Measurements from ENCODE around the gene PCBP4.
A peak's percentile ranks its signal among the peaks of the same experiment; 100 is the strongest.

PCBP4 gene

DNA sequence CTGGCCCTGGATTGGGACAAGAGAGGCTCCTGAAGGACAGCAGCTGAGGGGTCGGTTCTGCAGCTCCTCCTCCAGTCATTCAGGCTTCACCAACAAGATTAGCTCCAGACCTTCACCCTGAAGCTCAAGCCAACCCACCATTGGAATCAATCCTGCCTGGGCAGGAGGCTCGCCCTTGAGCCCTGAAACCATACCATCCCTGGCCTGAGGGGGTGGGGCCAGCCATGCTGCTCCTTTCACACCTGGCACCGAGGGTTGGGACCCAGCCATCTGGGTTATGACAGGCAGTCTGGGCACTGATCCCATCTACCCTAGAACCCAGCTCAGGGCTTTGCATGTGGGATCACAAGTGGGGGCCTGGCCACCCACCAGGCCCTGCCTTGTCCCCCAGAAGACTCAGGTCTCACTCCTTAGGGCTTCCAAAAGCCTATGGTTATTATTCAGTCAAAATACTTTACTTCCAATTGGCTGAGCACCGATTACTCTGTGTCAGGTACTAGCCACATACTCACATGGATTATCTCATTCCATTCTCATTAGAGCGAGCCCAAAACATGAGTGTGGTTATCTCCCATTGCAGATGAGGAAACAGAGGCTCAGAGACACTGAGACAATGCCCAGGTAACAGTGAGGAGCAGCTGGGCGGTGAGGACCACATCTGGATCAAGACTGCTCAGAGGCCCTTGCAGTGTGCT lies 3.5 kb upstream of the PCBP4 start:
- no peak for DNase-seq

DNA sequence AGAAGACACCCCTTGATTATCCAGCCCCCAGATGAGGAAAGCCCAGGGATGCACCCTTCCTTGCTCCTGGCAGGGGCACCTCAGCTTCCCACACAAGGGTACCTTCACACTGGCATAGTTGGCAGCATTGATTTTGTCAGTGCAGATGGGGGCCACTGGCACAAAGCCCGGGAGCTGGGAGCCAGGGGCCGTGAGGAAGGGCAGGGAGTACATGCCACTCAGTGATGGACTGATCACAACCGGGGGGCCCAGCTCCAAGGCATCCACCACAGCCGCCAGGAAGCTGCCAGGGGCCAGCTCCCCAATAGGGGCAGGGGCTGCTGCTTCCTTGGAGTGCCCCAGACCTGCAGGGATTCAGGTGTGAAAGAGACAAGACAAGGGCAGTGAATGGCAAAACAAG lies 2.6 kb upstream of the PCBP4 start:
- DNase-seq = no peak

DNA sequence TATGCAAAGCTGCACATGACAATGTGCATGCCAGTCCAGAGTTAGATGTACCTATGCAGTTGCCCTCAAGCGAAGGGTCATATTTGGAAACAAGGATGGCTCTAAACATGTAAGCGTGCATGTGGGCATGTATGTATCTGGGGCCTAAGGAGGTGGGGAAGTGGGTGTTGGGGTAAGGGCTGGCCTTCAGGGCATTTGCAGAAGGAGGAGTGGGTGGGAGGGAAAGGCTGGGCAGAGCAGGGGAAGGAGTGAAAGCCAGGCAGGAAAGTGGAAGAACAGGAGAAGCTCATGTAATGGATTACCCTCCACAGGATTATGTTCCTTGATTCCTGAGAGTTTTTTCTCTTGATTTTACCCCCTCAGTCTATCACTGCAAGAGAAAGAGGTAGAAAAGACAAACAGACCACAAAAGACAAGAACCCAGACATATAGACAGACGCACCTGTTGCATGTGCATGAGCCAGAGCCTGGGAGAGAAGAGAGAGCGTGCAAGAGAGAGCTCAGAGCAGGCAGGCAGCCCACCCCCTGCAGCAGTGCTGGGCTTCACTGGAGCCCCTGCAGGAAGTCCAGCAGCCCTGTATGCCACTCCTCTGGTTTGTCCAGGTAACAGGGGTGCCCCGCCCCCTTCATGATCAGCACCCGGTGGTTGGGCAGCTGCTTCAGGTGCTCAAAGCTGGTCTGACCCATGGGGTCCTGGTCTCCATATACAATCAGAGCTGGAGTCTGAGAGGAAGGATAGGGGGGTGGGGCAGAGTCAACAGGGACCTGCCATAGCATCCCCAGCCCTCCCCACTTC lies 1.8 kb upstream of the PCBP4 start:
- no peak for DNase-seq

- no peak for DNase-seq
These were observed 1.0 kb upstream of the PCBP4 start for GRCh38 chr3:51968170-51968775.

- DNase-seq = peak; percentile 22
These were observed 301 bp downstream of the PCBP4 start for GRCh38 chr3:51966922-51967383.

DNA sequence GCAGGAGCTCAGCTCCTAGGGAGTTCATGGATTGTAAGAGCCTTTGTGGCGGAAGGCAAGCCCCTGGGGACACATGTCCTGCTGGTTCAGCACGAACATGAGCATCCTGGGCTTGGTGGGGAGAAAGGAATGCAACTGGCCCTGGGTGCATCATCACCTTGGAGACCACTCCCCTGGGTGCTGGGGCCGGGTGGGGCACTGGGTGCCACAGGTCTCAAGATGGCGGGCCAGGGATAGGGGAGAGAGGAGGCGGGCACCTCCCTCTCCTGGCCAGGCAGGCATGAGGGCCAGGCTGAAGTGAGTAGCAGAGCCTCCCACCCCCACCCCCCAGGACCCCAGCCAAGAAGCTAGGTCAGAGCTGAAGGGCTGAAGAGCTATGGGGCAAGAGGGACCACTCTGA lies 768 bp downstream of the PCBP4 start:
- no peak for DNase-seq

DNA sequence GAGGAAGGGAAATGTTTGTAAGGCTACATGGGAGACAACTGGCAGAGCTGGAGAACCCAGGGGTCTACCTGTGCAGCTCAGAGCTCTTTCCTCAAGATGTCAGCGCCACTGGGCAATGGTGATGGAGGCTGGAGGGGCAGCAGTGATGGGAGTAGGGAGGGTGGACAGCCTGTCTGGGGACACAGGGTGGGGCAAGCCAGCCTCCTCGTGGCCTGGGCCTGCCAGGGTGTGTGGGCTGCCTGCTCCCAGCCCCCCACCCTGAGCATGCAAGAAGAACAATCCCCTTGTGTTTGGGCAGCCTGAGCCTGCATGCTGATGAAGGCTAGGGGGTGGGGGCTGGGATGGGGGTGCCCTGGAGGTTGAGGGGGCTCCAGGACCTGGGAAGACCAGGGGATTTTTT lies 1.2 kb downstream of the PCBP4 start:
- DNase-seq = no peak

GRCh38 chr3:51964521-51964920 lies 2.7 kb downstream of the PCBP4 start:
- no peak for DNase-seq

- DNase-seq = no peak
These were observed 3.3 kb downstream of the PCBP4 start for GRCh38 chr3:51963951-51964451.

DNA sequence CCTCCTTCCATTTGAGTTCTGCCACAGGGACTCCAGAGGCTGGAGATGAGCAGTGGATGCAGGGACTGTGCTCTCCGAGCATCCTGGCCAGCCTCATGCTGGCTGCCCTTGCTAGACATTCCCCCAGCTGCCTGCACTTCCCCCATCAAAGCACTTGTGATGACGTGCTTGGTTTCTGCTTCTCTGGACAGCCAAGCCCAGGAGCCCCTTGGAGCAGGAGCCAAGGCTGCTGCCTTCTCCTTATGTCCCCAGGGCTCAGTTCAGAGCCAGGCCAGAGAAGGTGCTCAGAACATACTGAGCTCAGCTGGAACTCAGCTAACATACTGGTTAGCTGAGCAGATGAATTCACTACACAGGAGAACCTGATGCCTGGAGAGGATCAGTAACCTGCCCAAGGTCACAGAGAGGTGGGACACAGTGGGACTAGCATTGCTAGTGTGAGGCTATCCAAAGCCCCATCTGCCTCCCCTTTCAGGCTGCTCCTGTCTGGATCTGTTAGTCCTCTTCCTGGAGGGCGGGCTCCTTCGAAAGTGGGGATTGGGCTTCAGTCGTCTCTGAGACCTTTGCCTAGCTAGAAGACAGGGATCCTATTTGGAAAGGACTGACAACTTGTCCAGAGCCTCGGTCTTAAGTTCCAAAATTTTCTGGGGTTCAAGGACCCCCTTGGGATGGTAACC lies 4.3 kb downstream of the PCBP4 start:
- DNase-seq = no peak

DNA sequence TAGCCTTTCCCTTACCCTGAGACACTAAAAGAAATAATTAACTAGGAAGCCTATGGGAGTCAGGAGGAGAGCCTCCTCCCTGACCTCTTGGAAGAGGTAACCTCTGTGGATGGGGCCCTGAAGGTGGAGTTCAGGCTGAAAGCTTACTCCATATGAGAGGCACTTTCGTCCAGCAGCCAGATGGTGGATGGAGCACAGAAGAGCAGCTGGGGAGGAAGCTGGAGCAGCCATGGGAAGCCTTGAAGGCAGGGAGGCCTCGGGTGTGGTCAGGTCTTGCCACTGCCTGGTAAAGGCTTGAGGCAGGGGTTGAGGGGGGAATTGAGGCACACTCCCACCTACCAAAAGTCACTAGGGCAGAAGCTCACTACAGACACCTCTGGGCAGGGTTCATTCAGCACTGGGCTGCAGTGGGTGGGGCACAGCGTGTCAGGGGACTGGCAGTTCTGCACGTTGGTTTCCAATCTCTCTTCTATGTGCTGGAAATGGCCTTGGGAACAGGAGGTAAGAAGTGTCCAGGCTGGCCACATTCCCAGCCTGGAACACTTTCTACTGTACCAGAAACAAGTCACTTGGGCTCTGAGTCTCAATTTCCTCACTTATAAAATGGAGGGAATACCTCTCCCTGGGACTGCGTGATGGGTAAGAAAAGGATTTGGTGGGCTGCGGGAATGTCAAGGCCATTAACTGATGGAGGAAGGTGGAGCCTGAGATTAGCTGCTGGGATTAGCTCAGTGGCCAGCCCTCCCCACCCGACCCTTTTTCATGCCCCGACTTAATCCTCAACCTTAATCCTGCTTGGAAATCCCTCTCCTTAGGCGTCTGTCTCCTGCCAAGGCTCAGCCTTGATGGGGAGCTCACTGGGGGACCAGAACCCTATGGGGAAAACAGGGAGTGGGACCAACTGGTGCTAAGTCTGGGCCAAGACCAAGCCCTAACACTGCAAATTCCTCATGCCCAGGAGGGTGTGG lies 5.4 kb downstream of the PCBP4 start:
- no peak for DNase-seq

DNA sequence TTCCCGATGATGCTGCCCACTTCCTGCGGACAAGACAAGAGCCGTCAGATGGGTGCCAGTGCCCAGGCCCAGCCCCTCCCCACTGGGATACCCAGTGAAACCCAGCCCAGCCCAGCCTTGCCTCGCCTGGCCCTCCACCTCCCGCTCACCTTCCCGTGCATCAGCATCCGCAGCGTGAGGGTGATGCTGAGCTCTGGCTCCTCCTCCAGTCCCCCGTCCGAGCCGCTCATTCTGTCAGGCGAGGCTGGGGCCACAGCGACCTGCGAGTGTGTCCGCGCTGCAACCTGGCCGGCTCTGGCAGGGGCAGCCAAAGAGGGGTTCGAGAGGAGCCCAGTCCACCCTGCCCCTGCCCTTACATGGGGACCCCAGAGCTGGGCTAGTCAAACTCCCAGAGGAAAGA lies 6.2 kb downstream of the PCBP4 start:
- DNase-seq = no peak

- no peak for DNase-seq
These were observed 6.9 kb downstream of the PCBP4 start for GRCh38 chr3:51960386-51960785.

GRCh38 chr3:51959651-51960050 lies 7.6 kb downstream of the PCBP4 start:
- no peak for DNase-seq

DNA sequence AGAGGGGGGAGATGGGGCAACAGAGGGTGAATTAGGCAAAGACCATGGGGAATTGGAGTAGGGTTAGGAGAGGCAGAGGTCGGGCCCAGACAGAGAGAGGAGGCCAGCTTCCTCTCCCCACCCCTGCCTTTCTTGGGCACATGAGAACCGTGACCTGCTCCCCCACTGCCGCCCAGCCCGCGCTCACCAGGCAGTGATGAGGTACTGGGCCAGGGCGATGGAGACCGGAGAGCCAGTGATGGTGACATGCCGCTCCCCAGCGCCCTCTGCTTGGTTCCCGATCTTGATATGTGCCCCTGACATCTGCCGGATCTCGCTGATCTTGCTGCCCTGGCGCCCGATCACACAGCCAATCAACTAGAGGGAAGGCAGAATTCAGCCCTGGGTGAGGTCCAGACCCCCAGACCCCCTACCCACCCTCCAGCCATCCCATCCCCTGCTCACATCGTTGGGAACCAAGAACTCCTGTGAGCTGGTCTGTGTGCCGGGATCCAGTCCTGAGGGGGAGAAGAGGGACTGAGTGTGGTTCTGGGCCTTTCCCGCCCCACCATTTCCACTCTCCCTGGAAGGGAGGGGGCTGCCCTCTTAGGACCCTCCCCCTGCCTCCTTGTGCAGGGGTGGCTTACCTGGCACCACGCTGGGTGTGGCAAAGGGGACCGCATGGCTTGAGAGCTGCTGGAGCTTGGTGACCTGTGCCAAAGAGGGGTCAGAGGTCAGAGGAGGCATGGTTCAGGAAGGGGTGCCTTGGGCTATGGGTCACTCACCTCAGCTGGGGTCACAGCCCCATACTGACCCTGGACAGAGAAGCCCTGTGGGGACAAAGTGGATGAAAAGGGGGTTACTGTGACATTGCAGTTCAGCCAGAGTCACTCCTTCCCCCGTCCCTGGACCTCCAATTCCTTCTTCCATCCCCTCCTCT lies 8.4 kb downstream of the PCBP4 start:
- no peak for DNase-seq

DNA sequence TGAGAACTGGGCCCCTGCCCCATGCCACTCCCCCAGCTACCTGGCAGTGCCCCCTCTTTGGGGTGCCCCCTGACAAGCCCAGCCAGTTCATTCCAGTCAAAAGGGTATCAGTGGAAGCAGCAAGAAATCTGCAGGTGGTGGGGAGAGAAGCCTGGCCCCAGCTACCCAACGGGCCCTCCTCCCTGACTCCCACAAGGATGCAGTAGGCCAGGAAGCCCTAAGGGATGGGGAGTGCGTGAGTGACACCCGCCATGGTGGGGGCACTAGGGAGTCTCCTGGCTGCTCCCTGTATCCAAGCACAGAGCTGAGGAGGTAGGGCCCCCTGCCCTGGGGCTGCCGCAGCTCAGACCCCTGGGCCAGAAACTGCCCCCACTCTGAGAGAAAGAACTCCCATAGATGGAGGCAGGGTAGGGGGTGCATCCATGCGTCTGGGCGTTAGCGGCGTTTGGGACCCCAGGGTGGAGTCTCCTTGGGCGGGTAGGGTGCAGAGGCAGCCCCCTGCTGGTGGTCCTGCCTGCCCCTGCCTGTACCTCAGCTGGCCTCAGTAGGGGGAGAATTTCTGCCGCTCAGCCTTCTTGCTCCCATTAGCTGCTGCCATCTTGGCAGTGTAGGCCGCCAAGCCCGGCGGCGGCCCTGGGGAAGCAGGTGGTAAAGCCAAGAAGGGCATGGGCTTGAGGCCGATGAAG lies 9.6 kb downstream of the PCBP4 start:
- DNase-seq = no peak

GRCh38 chr3:51955893-51956770 lies 11.1 kb downstream of the PCBP4 start:
- peak; percentile 44 for DNase-seq

DNA sequence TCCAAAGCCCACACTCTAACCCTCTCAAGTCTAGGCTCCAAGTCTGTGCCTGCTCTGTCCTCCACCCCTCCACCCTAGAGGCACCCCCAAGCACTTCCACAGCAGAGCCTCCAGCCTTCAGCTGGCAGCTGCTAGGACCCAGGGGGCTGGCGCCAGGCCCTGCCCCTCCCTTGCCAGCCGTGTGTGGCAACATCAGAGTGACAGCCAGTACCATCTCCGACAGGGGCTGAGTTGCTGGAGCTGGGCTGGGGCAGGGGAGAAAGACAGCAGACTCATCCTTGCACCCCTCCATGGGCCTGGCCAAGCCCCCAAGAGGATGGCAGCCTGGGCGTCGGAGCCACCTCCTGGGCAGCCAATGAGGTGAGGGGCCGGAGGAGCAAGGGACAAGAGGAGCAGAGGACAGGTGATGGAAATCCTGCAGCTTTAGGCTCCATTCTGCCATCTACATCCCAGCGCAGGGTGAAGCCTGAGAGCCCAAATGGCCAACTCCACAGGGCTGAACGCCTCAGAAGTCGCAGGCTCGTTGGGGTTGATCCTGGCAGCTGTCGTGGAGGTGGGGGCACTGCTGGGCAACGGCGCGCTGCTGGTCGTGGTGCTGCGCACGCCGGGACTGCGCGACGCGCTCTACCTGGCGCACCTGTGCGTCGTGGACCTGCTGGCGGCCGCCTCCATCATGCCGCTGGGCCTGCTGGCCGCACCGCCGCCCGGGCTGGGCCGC lies 11.9 kb downstream of the PCBP4 start, which contains the start of gene GPR62:
Gene GPR62 (plus strand): TSS at position 207 of the 718 bp plus-strand sequence. CDS start 272 bp downstream, at position 479.
- DNase-seq = no peak
